HepG2 (cell line): ENCODE data around the gene ABCB6. TPM values are rescaled to one million over a fixed set of nuclear protein-coding genes. Genes with fewer than 3 reads are reported as not detected.

ENCODE experiments used
- MED13 ChIP-seq: sonication (generic); formaldehyde crosslinking; IDR thresholded peaks from 2 replicates; pipeline ENCODE4 v1.5.0; 2020; ENCODE audit warnings: missing genetic modification reagents
- ZNF501 ChIP-seq: sonication (generic); formaldehyde crosslinking; IDR thresholded peaks from 2 replicates; pipeline ENCODE4 v1.5.1; 2020; ENCODE audit warnings: mild to moderate bottlenecking, moderate library complexity, missing genetic modification reagents
- ZNF589 ChIP-seq: sonication (generic); formaldehyde crosslinking; conservative IDR thresholded peaks from 2 replicates; pipeline ENCODE4 v1.8.0; 2022; ENCODE audit warnings: mild to moderate bottlenecking, moderate library complexity, missing genetic modification reagents
- ZNF619 ChIP-seq: sonication (generic); formaldehyde crosslinking; IDR thresholded peaks from 2 replicates; pipeline ENCODE4 v1.4.0; 2020; ENCODE audit warnings: mild to moderate bottlenecking, missing genetic modification reagents
- ZNF883 ChIP-seq: sonication (generic); formaldehyde crosslinking; IDR thresholded peaks from 2 replicates; pipeline ENCODE4 v1.5.1; 2020; ENCODE audit warnings: mild to moderate bottlenecking, missing genetic modification reagents; ENCODE audit errors: not compliant biosample characterization
- polyA plus RNA-seq, 8 experiments: library from polyadenylated mRNA; depleted of rRNA in 3 of 8; stranded (reverse) in 7 of 8; unstranded in 1 of 8; fragments of >200 nt; fragmentation: Illumina TruSeq in 4 of 8; extraction: Trizol in 4 of 8; gene quantifications; 2 replicates each; pipeline versions ENCODE4 v1.2.1 to v1.2.3, GENCODE V29; 2011 to 2016; ENCODE audit warnings: low read depth in 4 of 8, missing spikeins in 1 of 8, mixed read lengths in 1 of 8; ENCODE audit not compliant: insufficient read depth in 1 of 8
- total RNA-seq, 5 experiments: library from RNA; depleted of rRNA; stranded (reverse); fragments of >200 nt; fragmentation: Illumina TruSeq; extraction: Trizol; gene quantifications; 2 replicates each; pipeline ENCODE4 v1.2.3, GENCODE V29; 2016; ENCODE audit warnings: low read depth in 1 of 5
- TF ChIP-seq, protein P1 (sequence below): sonication (generic); formaldehyde crosslinking; IDR thresholded peaks from 2 replicates; pipeline ENCODE4 v1.4.0; 2020; ENCODE audit warnings: mild to moderate bottlenecking, missing genetic modification reagents
- TF ChIP-seq, protein P2 (sequence below): sonication (generic); formaldehyde crosslinking; IDR thresholded peaks from 2 replicates; pipeline ENCODE4 v1.5.1; 2020; ENCODE audit warnings: mild to moderate bottlenecking, missing genetic modification reagents
- TF ChIP-seq, protein P3 (sequence below): sonication (generic); formaldehyde crosslinking; IDR thresholded peaks from 2 replicates; pipeline ENCODE4 v1.4.0; 2020; ENCODE audit warnings: missing genetic modification reagents, mild to moderate bottlenecking, borderline replicate concordance

ABCB6 gene
- total and polyA plus RNA-seq, 2 of the 13 experiments (the other 11 are each of a cell fraction or from before 2014, with no cell fraction given): 91.1 to 137 TPM

- TF ChIP-seq, protein P1, sequence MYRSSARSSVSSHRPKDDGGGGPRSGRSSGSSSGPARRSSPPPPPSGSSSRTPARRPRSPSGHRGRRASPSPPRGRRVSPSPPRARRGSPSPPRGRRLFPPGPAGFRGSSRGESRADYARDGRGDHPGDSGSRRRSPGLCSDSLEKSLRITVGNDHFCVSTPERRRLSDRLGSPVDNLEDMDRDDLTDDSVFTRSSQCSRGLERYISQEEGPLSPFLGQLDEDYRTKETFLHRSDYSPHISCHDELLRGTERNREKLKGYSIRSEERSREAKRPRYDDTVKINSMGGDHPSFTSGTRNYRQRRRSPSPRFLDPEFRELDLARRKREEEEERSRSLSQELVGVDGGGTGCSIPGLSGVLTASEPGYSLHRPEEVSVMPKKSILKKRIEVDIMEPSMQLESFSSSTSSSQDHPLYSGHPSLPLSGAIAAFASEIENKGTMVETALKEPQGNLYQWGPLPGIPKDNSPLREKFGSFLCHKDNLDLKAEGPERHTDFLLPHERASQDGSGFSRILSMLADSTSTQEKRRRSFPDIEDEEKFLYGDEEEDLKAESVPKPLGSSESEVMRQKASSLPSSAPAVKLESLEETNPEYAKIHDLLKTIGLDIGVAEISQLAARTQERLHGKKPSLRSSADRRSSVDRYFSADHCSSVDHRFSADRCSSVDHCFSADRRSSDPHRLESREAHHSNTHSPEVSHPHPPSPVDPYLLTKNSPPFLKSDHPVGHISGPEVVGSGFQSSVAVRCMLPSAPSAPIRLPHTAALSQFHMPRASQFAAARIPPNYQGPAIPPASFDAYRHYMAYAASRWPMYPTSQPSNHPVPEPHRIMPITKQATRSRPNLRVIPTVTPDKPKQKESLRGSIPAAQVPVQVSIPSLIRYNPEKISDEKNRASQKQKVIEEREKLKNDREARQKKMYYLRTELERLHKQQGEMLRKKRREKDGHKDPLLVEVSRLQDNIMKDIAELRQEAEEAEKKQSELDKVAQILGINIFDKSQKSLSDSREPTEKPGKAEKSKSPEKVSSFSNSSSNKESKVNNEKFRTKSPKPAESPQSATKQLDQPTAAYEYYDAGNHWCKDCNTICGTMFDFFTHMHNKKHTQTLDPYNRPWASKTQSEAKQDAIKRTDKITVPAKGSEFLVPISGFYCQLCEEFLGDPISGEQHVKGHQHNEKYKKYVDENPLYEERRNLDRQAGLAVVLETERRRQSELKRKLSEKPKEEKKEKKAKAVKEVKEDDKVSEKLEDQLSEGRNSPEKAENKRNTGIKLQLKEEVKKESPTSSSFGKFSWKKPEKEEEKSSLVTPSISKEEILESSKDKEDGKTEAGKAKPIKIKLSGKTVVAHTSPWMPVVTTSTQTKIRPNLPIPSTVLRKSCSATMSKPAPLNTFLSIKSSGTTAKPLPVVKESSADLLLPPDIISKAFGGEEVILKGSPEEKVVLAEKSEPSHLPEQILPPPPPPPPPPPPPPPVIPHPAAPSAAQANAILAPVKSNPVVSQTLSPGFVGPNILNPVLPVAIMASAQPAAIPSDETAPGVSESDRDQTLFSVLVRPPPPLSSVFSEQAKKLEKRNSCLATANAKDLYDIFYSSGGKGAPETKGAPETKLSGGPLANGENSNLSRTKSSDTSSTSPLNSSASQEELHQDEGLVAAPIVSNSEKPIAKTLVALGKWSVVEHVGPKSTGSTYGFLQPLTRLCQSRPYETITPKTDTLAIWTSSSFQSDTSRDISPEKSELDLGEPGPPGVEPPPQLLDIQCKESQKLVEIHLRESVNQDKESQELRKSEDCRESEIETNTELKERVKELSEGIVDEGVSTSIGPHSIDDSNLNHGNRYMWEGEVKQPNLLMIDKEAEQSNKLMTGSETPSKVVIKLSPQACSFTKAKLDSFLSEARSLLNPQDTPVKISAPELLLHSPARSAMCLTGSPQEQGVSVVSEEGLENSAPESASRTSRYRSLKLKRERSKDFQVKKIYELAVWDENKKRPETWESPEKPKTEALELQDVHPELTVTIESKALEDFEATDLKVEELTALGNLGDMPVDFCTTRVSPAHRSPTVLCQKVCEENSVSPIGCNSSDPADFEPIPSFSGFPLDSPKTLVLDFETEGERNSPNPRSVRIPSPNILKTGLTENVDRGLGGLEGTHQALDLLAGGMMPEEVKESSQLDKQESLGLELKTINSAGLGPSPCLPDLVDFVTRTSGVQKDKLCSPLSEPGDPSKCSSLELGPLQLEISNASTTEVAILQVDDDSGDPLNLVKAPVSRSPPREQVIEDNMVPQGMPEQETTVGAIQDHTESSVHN (CRISPR knock-in tag): peak; percentile 84; the same call in 1 of the 2 replicates
- TF ChIP-seq, protein P2, sequence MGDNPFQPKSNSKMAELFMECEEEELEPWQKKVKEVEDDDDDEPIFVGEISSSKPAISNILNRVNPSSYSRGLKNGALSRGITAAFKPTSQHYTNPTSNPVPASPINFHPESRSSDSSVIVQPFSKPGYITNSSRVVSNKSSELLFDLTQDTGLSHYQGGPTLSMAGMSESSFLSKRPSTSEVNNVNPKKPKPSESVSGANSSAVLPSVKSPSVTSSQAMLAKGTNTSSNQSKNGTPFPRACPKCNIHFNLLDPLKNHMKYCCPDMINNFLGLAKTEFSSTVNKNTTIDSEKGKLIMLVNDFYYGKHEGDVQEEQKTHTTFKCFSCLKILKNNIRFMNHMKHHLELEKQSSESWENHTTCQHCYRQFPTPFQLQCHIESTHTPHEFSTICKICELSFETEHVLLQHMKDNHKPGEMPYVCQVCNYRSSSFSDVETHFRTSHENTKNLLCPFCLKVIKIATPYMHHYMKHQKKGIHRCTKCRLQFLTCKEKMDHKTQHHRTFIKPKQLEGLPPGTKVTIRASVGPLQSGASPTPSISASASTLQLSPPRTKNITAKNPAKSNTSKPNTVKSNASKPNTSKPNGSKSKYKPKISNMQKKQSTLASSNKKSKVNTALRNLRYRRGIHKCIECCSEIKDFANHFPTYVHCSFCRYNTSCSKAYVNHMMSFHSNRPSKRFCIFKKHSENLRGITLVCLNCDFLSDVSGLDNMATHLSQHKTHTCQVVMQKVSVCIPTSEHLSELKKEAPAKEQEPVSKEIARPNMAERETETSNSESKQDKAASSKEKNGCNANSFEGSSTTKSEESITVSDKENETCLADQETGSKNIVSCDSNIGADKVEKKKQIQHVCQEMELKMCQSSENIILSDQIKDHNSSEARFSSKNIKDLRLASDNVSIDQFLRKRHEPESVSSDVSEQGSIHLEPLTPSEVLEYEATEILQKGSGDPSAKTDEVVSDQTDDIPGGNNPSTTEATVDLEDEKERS (CRISPR knock-in tag): no peak
- TF ChIP-seq ZNF883 (CRISPR knock-in tag): peak; percentile 96
- peak; percentile 95 for TF ChIP-seq ZNF501 (CRISPR knock-in tag)
- peak; percentile 75; the same call in 1 of the 2 replicates for TF ChIP-seq ZNF619
- TF ChIP-seq MED13 (CRISPR knock-in tag): peak; percentile 68; the same call in 1 of the 2 replicates
- peak; percentile 92 for TF ChIP-seq ZNF589 (CRISPR knock-in tag)
- TF ChIP-seq, protein P3, sequence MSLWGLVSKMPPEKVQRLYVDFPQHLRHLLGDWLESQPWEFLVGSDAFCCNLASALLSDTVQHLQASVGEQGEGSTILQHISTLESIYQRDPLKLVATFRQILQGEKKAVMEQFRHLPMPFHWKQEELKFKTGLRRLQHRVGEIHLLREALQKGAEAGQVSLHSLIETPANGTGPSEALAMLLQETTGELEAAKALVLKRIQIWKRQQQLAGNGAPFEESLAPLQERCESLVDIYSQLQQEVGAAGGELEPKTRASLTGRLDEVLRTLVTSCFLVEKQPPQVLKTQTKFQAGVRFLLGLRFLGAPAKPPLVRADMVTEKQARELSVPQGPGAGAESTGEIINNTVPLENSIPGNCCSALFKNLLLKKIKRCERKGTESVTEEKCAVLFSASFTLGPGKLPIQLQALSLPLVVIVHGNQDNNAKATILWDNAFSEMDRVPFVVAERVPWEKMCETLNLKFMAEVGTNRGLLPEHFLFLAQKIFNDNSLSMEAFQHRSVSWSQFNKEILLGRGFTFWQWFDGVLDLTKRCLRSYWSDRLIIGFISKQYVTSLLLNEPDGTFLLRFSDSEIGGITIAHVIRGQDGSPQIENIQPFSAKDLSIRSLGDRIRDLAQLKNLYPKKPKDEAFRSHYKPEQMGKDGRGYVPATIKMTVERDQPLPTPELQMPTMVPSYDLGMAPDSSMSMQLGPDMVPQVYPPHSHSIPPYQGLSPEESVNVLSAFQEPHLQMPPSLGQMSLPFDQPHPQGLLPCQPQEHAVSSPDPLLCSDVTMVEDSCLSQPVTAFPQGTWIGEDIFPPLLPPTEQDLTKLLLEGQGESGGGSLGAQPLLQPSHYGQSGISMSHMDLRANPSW (CRISPR knock-in tag): no peak
Measured at GRCh38 chr2:219218732-219219701, at the start of gene ABCB6 (continued).
